Naive thymus-derived CD4-positive, alpha-beta T cell (primary cell): Measurements from ENCODE around the gene CBX7. TPM values are rescaled to one million over a fixed set of nuclear protein-coding genes. Genes with fewer than 3 reads are reported as not detected.

Experiments
- ATAC-seq: fragments of 150-1000 bp; cut with Tn5 transposase; 2 replicates; pipeline ENCODE4 v1.10.0; 2021; ENCODE audit warnings: mild to moderate bottlenecking, moderate library complexity
- CTCF ChIA-PET: fragments of 350-600 bp; sonication (Branson Sonifier 250); formaldehyde crosslinking; loops from one replicate; lab custom pipeline; 2021; ENCODE audit warnings: antibody characterized with exemption; lab: Charles Lee
- POLR2A ChIA-PET: fragments of 350-600 bp; sonication (Branson Sonifier 250); formaldehyde crosslinking; loops from one replicate; lab custom pipeline; 2021; ENCODE audit warnings: antibody characterized with exemption, inconsistent platforms; lab: Charles Lee
- DNase-seq, 9 donors: peaks; one replicate each; pipeline versions ENCODE4 v3.0.0 to v3.0.0-alpha.2; 2020 to 2022; ENCODE audit warnings: mixed read lengths in 1 of 9
- H3K27ac ChIP-seq: one replicate; pipeline ENCODE4 v1.7.0; 2013; ENCODE audit warnings: mild to moderate bottlenecking, low read depth, low read length, moderate library complexity
- H3K27me3 ChIP-seq, 2 donors: one replicate each; pipeline ENCODE4 v1.7.0; 2013; ENCODE audit warnings: low read length in 2 of 2, mild to moderate bottlenecking in 2 of 2, moderate library complexity in 2 of 2; ENCODE audit not compliant: control insufficient read depth in 2 of 2, insufficient read depth in 2 of 2
- H3K36me3 ChIP-seq, 3 experiments: 1 replicate in 2 of 3; 2 replicates in 1 of 3; pipeline ENCODE4 v1.7.0; 2013; ENCODE audit warnings: low read length in 3 of 3, mild to moderate bottlenecking in 3 of 3, moderate library complexity in 1 of 3; ENCODE audit not compliant: insufficient read depth in 3 of 3, control insufficient read depth in 2 of 3
- H3K4me1 ChIP-seq, 2 donors: one replicate each; pipeline ENCODE4 v1.7.0; 2013; ENCODE audit warnings: low read length in 2 of 2, mild to moderate bottlenecking in 2 of 2, moderate library complexity in 1 of 2; ENCODE audit not compliant: control insufficient read depth in 2 of 2, insufficient read depth in 2 of 2
- H3K4me3 ChIP-seq: 2 replicates; pipeline ENCODE4 v1.7.0; 2013; ENCODE audit warnings: mild to moderate bottlenecking, low read length
- H3K9me3 ChIP-seq, 3 experiments: 1 replicate in 2 of 3; 2 replicates in 1 of 3; pipeline ENCODE4 v1.7.0; 2013; ENCODE audit warnings: low read length in 3 of 3; ENCODE audit not compliant: control insufficient read depth in 2 of 3
- H3K27ac Mint-ChIP-seq, 9 donors: one replicate each; pipeline ENCODE4 v1.8.0; 2020 to 2022; ENCODE audit warnings: mixed read lengths in 9 of 9, mild to moderate bottlenecking in 8 of 9, moderate library complexity in 5 of 9, inconsistent platforms in 2 of 9
- H3K27me3 Mint-ChIP-seq, 5 donors: one replicate each; pipeline ENCODE4 v1.8.0; 2021 to 2022; ENCODE audit warnings: mixed read lengths in 5 of 5, mild to moderate bottlenecking in 1 of 5
- H3K36me3 Mint-ChIP-seq, 5 donors: one replicate each; pipeline ENCODE4 v1.8.0; 2020 to 2022; ENCODE audit warnings: mixed read lengths in 5 of 5, mild to moderate bottlenecking in 3 of 5, inconsistent platforms in 1 of 5
- H3K4me1 Mint-ChIP-seq, 7 donors: one replicate each; pipeline ENCODE4 v1.8.0; 2020 to 2022; ENCODE audit warnings: mixed read lengths in 7 of 7, mild to moderate bottlenecking in 3 of 7, inconsistent platforms in 1 of 7
- H3K4me3 Mint-ChIP-seq, 10 donors: one replicate each; pipeline ENCODE4 v1.8.0; 2020 to 2022; ENCODE audit warnings: mild to moderate bottlenecking in 10 of 10, mixed read lengths in 10 of 10, moderate library complexity in 6 of 10, inconsistent platforms in 2 of 10
- H3K9me3 Mint-ChIP-seq, 11 donors: one replicate each; pipeline ENCODE4 v1.8.0; 2020 to 2022; ENCODE audit warnings: mixed read lengths in 11 of 11, mild to moderate bottlenecking in 4 of 11, inconsistent platforms in 1 of 11, moderate library complexity in 1 of 11
- intact Hi-C, 2 donors: fragments of 100-400 bp; cut with micrococcal nuclease; formaldehyde crosslinking; loops; one replicate each; pipeline ENCODE4 v1.15.1; 2023
- polyA plus RNA-seq, 2 donors: library from polyadenylated mRNA; unstranded; fragments of 300-500 nt; fragmentation: Illumina TruSeq; gene quantifications; one replicate each; pipeline ENCODE4 v1.2.3, GENCODE V29; 2021
- total RNA-seq, 6 experiments: library from RNA in 5 of 6; stranded (reverse) in 5 of 6; gene quantifications; 1 replicate in 5 of 6; 2 replicates in 1 of 6; pipeline ENCODE4 v1.2.3 and lab custom pipeline; 2021 to 2026

The CBX7 gene
- total and polyA plus RNA-seq, 7 experiments from 2014 or later, result 14.2 to 164 (median 74.9) TPM

GRCh38 chr22:39122772-39123470 lies 29.6 kb downstream of the CBX7 start:
- ChIA-PET CTCF (interaction anchor here (0.7 to 2.7 kb wide), 3 partner anchors 56 to 120 kb away, joined by 3 to 6 read pairs (median 3); no protein-coding TSS in a partner anchor), POLR2A (interaction anchor here (1.1 kb wide), 1 partner anchor 371 kb away, joined by 3 read pairs; no protein-coding TSS in a partner anchor)
- H3K27me3 Mint-ChIP-seq, result no peaks in the 10 kb centered on the region
- H3K36me3 ChIP-seq, result no peaks in the 10 kb centered on the region
- peaks cover 2 to 8% of the 10 kb centered on the region in 2 donors for H3K4me1 ChIP-seq
- DNase-seq (no peak), ATAC-seq (no peak)
- H3K27ac Mint-ChIP-seq, result no peak overlapping the region
- intact Hi-C loops, result loop anchor here in 1 of 2 donors (1.0 kb wide), 2 partner anchors 116 to 253 kb away; no protein-coding TSS in a partner anchor
- H3K4me1 Mint-ChIP-seq, result peaks cover 2 to 15% (median 9%) of the 10 kb centered on the region in 7 donors
- H3K9me3 ChIP-seq, result no peaks in the 10 kb centered on the region
- H3K27ac ChIP-seq, result no peak overlapping the region
- no peak overlapping the region for H3K4me3 ChIP-seq
- H3K27me3 ChIP-seq, result no peaks in the 10 kb centered on the region
- H3K9me3 Mint-ChIP-seq, result peaks cover 0 to 2% (median 0%) of the 10 kb centered on the region in 11 donors
- no peak overlapping the region for H3K4me3 Mint-ChIP-seq
- H3K36me3 Mint-ChIP-seq, result no peaks in the 10 kb centered on the region

GRCh38 chr22:39120983-39121382 lies 31.5 kb downstream of the CBX7 start:
- H3K9me3 ChIP-seq, result no peaks in the 10 kb centered on the region
- Mint-ChIP-seq H3K9me3 (no peaks in the 10 kb centered on the region), H3K27ac (peak overlapping the region in 1 of 9 donors; percentile 4), H3K4me3 (no peak overlapping the region), H3K27me3 (no peaks in the 10 kb centered on the region), H3K36me3 (no peaks in the 10 kb centered on the region), H3K4me1 (peaks cover 7 to 24% (median 18%) of the 10 kb centered on the region in 7 donors)
- ATAC-seq (no peak), DNase-seq (no peak)
- POLR2A ChIA-PET, result interaction anchor here (0.7 kb wide), 1 partner anchor 164 kb away, joined by 3 read pairs; no protein-coding TSS in a partner anchor
- H3K27me3 ChIP-seq, result no peaks in the 10 kb centered on the region
- no peaks in the 10 kb centered on the region for H3K36me3 ChIP-seq
- intact Hi-C loops, result loop anchor here in 1 of 2 donors (1.0 kb wide), 1 partner anchor 252 kb away; no protein-coding TSS in a partner anchor
- H3K27ac ChIP-seq, result no peak overlapping the region
- CTCF ChIA-PET, result interaction anchor here (2.7 kb wide), 1 partner anchor 251 kb away, joined by 8 read pairs; no protein-coding TSS in a partner anchor
- no peak overlapping the region for H3K4me3 ChIP-seq
- peaks cover 6 to 22% of the 10 kb centered on the region in 2 donors for H3K4me1 ChIP-seq

GRCh38 chr22:39117585-39118191 lies 34.8 kb downstream of the CBX7 start:
- Histone ChIP-seq H3K27ac (no peak overlapping the region), H3K36me3 (no peaks in the 10 kb centered on the region), H3K4me3 (no peak overlapping the region), H3K4me1 (peaks cover 6 to 28% of the 10 kb centered on the region in 2 donors), H3K9me3 (no peaks in the 10 kb centered on the region), H3K27me3 (no peaks in the 10 kb centered on the region)
- ChIA-PET POLR2A (no interaction called here), CTCF (interaction anchor here (0.5 to 2.7 kb wide), 6 partner anchors 9 to 1153 kb away, joined by 3 to 16 read pairs (median 4); no protein-coding TSS in a partner anchor)
- peak in 8 of 9 donors; percentile 46 to 69 (median 62) for DNase-seq
- H3K4me1 Mint-ChIP-seq, result peaks cover 7 to 42% (median 18%) of the 10 kb centered on the region in 7 donors
- H3K27me3 Mint-ChIP-seq, result no peaks in the 10 kb centered on the region
- intact Hi-C loops, result loop anchor here (1.0 to 5.0 kb wide), 6 partner anchors 26 to 247 kb away; partner anchors contain the start of genes APOBEC3C (in 2 of the 2) and APOBEC3G (in 1 of the 2)
- ATAC-seq, result peak; percentile 77
- H3K27ac Mint-ChIP-seq, result peak overlapping the region in 5 of 9 donors; percentile 3 to 73 (median 59)
- no peaks in the 10 kb centered on the region for H3K9me3 Mint-ChIP-seq
- H3K36me3 Mint-ChIP-seq, result peaks cover 0 to 2% (median 0%) of the 10 kb centered on the region in 5 donors
- peak overlapping the region in 2 of 10 donors; percentile 40 to 47 for H3K4me3 Mint-ChIP-seq

GRCh38 chr22:39115977-39116621 lies 36.4 kb downstream of the CBX7 start:
- DNase-seq, result no peak
- no peaks in the 10 kb centered on the region for H3K27me3 Mint-ChIP-seq
- intact Hi-C loops, result loop anchor here in 1 of 2 donors (5.0 kb wide), 1 partner anchor 39 kb away; the partner anchor contains the start of gene APOBEC3G
- H3K9me3 Mint-ChIP-seq, result no peaks in the 10 kb centered on the region
- Histone ChIP-seq H3K27me3 (no peaks in the 10 kb centered on the region), H3K4me3 (no peak overlapping the region), H3K36me3 (no peaks in the 10 kb centered on the region), H3K27ac (no peak overlapping the region), H3K4me1 (peaks cover 6 to 28% of the 10 kb centered on the region in 2 donors), H3K9me3 (no peaks in the 10 kb centered on the region)
- peaks cover 7 to 35% (median 11%) of the 10 kb centered on the region in 7 donors for H3K4me1 Mint-ChIP-seq
- CTCF ChIA-PET, result interaction anchor here (0.7 to 1.0 kb wide), 2 partner anchors 113 to 356 kb away, joined by 3 read pairs; no protein-coding TSS in a partner anchor
- H3K4me3 Mint-ChIP-seq, result no peak overlapping the region
- ATAC-seq, result peak; percentile 40
- POLR2A ChIA-PET, result interaction anchor here (0.6 to 1.3 kb wide), 2 partner anchors 244 to 299 kb away, joined by 3 to 4 read pairs; partner anchors contain the start of gene CBX6
- peak overlapping the region in 3 of 9 donors; percentile 10 to 76 (median 20) for H3K27ac Mint-ChIP-seq
- H3K36me3 Mint-ChIP-seq, result peaks cover 0 to 2% (median 0%) of the 10 kb centered on the region in 5 donors

GRCh38 chr22:39115570-39115969 lies 36.9 kb downstream of the CBX7 start:
- Histone ChIP-seq H3K4me3 (no peak overlapping the region), H3K36me3 (no peaks in the 10 kb centered on the region), H3K27ac (no peak overlapping the region), H3K4me1 (peaks cover 6 to 28% of the 10 kb centered on the region in 2 donors), H3K9me3 (no peaks in the 10 kb centered on the region), H3K27me3 (no peaks in the 10 kb centered on the region)
- Mint-ChIP-seq H3K9me3 (no peaks in the 10 kb centered on the region), H3K27me3 (no peaks in the 10 kb centered on the region), H3K36me3 (peaks cover 0 to 2% (median 0%) of the 10 kb centered on the region in 5 donors), H3K4me1 (peaks cover 5 to 39% (median 11%) of the 10 kb centered on the region in 7 donors), H3K27ac (peak overlapping the region in 3 of 9 donors; percentile 10 to 76 (median 20)), H3K4me3 (no peak overlapping the region)
- ATAC-seq (no peak), DNase-seq (no peak)
- intact Hi-C loops, result loop anchor here in 1 of 2 donors (5.0 kb wide), 1 partner anchor 38 kb away; the partner anchor contains the start of gene APOBEC3G
- ChIA-PET CTCF (interaction anchor here (0.7 to 1.0 kb wide), 3 partner anchors 39 to 356 kb away, joined by 3 read pairs; partner anchors contain the start of gene APOBEC3G), POLR2A (interaction anchor here (0.6 to 1.3 kb wide), 2 partner anchors 244 to 298 kb away, joined by 3 to 4 read pairs; partner anchors contain the start of gene CBX6)
